NT2/D1 (cell line): ENCODE results near the gene DDHD1.

ENCODE experiments used
- SUZ12 ChIP-seq: IDR thresholded peaks from 2 replicates; pipeline ENCODE4 v1.6.1; 2011; ENCODE audit not compliant: insufficient read length, insufficient read depth; ENCODE audit errors: extremely low read depth
- YY1 ChIP-seq: IDR thresholded peaks from 2 replicates; pipeline ENCODE4 v1.6.1; 2011; ENCODE audit not compliant: insufficient read length, insufficient read depth
- ZNF274 ChIP-seq: IDR thresholded peaks from 2 replicates; pipeline ENCODE4 v1.6.1; 2011; ENCODE audit warnings: mild to moderate bottlenecking, low read depth, low read length

DNA sequence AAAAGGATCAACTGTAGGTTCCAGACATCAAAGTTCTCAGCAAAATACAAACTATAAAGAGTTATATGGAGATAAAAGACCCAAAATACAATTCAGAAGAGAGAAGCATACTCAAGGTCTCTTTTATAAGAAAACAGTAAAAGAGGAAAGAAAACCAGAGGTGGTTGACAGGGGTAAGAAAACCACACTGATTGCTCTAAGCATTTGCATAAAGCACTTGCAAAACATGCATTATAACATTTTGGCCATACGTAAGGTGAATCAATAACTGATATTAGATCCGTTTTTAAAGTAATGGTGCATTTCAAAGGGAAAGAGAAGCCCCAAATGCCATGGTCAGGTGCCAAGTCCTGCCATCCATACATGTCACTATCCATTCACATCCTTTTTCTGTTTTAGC is 5.9 kb downstream of the DDHD1 start:
- no peak for TF ChIP-seq ZNF274
- no peak for TF ChIP-seq YY1
- TF ChIP-seq SUZ12 = no peak
